ENCODE measurements around the gene TTYH1. TPM values are rescaled to one million over a fixed set of nuclear protein-coding genes. Genes with fewer than 3 reads are reported as not detected.
A peak's percentile ranks its signal among the peaks of the same experiment; 100 is the strongest.
"Not testable (repeated sequence)": the region's sequence is repeated elsewhere in the genome, so short reads cannot be mapped to it uniquely, and the experiment has no call there.

Gene TTYH1
- total RNA-seq, 1 donor from 2014 or later, result 2.7 TPM

- DNase-seq (ENCODE audit: low spot score), result peak; percentile 23
Observed at GRCh38 chr19:54439174-54439851, 24.0 kb downstream of the TTYH1 start.

- DNase-seq (ENCODE audit: low spot score), result no peak
Observed at GRCh38 chr19:54440641-54441040, 25.4 kb downstream of the TTYH1 start.

- peak; percentile 81 for DNase-seq (ENCODE audit: low spot score)
Observed at GRCh38 chr19:54444737-54445136, 29.5 kb downstream of the TTYH1 start.

GRCh38 chr19:54446349-54446748, 31.1 kb downstream of the TTYH1 start:
- DNase-seq (ENCODE audit: low spot score), result not testable (repeated sequence)

- DNase-seq (ENCODE audit: low spot score), result peak; percentile 30
Observed at GRCh38 chr19:54448040-54448773, 32.9 kb downstream of the TTYH1 start.

- DNase-seq (ENCODE audit: low spot score), result peak; percentile 99
Observed at GRCh38 chr19:54448774-54449700, 33.8 kb downstream of the TTYH1 start, which contains the start of gene LENG8. TSS of gene LENG8 (plus strand) at chr19:54449199. CDS start at chr19:54451345, 2,146 bp downstream.

- no peak for DNase-seq (ENCODE audit: low spot score)
Observed at GRCh38 chr19:54449701-54450069, 34.4 kb downstream of the TTYH1 start.

GRCh38 chr19:54451331-54451871, 36.1 kb downstream of the TTYH1 start:
- DNase-seq (ENCODE audit: low spot score), result no peak

- no peak for DNase-seq (ENCODE audit: low spot score)
Observed at GRCh38 chr19:54451997-54452396, 36.7 kb downstream of the TTYH1 start.

- no peak for DNase-seq (ENCODE audit: low spot score)
Observed at GRCh38 chr19:54452626-54453025, 37.4 kb downstream of the TTYH1 start.

GRCh38 chr19:54453921-54454780, 38.9 kb downstream of the TTYH1 start:
- DNase-seq (ENCODE audit: low spot score), result no peak

GRCh38 chr19:54454781-54455675, 39.8 kb downstream of the TTYH1 start:
- DNase-seq (ENCODE audit: low spot score), result no peak

GRCh38 chr19:54455786-54456422, 40.6 kb downstream of the TTYH1 start:
- no peak for DNase-seq (ENCODE audit: low spot score)

GRCh38 chr19:54456423-54457373, 41.4 kb downstream of the TTYH1 start:
- no peak for DNase-seq (ENCODE audit: low spot score)

GRCh38 chr19:54457773-54458647, 42.7 kb downstream of the TTYH1 start:
- no peak for DNase-seq (ENCODE audit: low spot score)

- no peak for DNase-seq (ENCODE audit: low spot score)
Observed at GRCh38 chr19:54458648-54459281, 43.5 kb downstream of the TTYH1 start.

Data from mucosa of gallbladder (tissue), 1 donor.